DOHH2 (cell line): Measurements from ENCODE around the gene SSBP3.

ENCODE experiments used
- H3F3A ChIP-seq: fragments of 200-600 bp; sonication (generic), shearing (Covaris generic); 2 replicates; pipeline ENCODE4 v1.6.0; 2016; ENCODE audit warnings: antibody characterized with exemption, mild to moderate bottlenecking; ENCODE audit not compliant: control insufficient read depth, insufficient read depth
- H3K27ac ChIP-seq: fragments of 200-600 bp; sonication (generic); 2 replicates; pipeline ENCODE4 v1.5.1; 2014; ENCODE audit warnings: low read depth, mild to moderate bottlenecking, low read length, moderate library complexity
- H3K27me3 ChIP-seq: fragments of 200-600 bp; sonication (generic); 2 replicates; pipeline ENCODE4 v1.6.1; 2014; ENCODE audit warnings: mild to moderate bottlenecking, low read length, mixed read lengths; ENCODE audit not compliant: control insufficient read depth
- H3K36me3 ChIP-seq: fragments of 200-600 bp; sonication (generic); 2 replicates; pipeline ENCODE4 v1.6.1; 2014; ENCODE audit warnings: mild to moderate bottlenecking, low read length, moderate library complexity, mixed read lengths; ENCODE audit not compliant: control insufficient read depth
- H3K4me1 ChIP-seq: fragments of 200-600 bp; sonication (generic); 2 replicates; pipeline ENCODE4 v1.6.1; 2014; ENCODE audit warnings: mild to moderate bottlenecking, low read length, mixed read lengths; ENCODE audit not compliant: control insufficient read depth
- H3K4me2 ChIP-seq: fragments of 200-600 bp; sonication (generic); 2 replicates; pipeline ENCODE4 v1.6.0; 2014; ENCODE audit warnings: mild to moderate bottlenecking, low read length, moderate library complexity
- H3K4me3 ChIP-seq: fragments of 200-600 bp; sonication (generic); 2 replicates; pipeline ENCODE4 v1.5.1; 2014; ENCODE audit warnings: mild to moderate bottlenecking, low read length, mixed read lengths
- H3K79me2 ChIP-seq: fragments of 200-600 bp; sonication (generic); 2 replicates; pipeline ENCODE4 v1.6.1; 2014; ENCODE audit warnings: mild to moderate bottlenecking, low read length, mixed read lengths; ENCODE audit not compliant: control insufficient read depth
- H3K9me2 ChIP-seq: fragments of 200-600 bp; sonication (generic); replicated peaks from 2 replicates; pipeline ENCODE4 v1.6.1; 2014; ENCODE audit warnings: mild to moderate bottlenecking, low read length, mixed read lengths; ENCODE audit not compliant: control insufficient read depth
- H3K9me3 ChIP-seq: fragments of 200-600 bp; sonication (generic); 2 replicates; pipeline ENCODE4 v1.6.1; 2014; ENCODE audit warnings: antibody characterized with exemption, low read length, mixed read lengths; ENCODE audit not compliant: control insufficient read depth, insufficient read depth
- H4K20me1 ChIP-seq: fragments of 200-600 bp; sonication (generic); 2 replicates; pipeline ENCODE4 v1.6.0; 2014; ENCODE audit warnings: low read depth, mild to moderate bottlenecking, antibody characterized with exemption, low read length, moderate library complexity; ENCODE audit not compliant: control insufficient read depth, insufficient read depth
- CTCF ChIP-seq: fragments of 200-600 bp; sonication (generic); IDR thresholded peaks from one replicate; pipeline ENCODE4 v1.5.1; 2014; ENCODE audit warnings: antibody characterized with exemption, mild to moderate bottlenecking, low read depth, low read length; ENCODE audit not compliant: poor library complexity, severe bottlenecking
- EZH2phosphoT487 ChIP-seq: fragments of 200-600 bp; sonication (generic); IDR thresholded peaks from 2 replicates; pipeline ENCODE4 v1.6.1; 2017; ENCODE audit warnings: borderline replicate concordance, mild to moderate bottlenecking, antibody characterized with exemption, low read length, moderate library complexity, mixed read lengths

Gene SSBP3

GRCh38 chr1:54302549-54302948, 103.6 kb downstream of the SSBP3 start:
- peaks cover 15% of the 10 kb centered on the region; the same call in 1 of the 2 replicates for H4K20me1 ChIP-seq
- H3K9me3 ChIP-seq, result no peaks in the 10 kb centered on the region
- H3F3A ChIP-seq, result no peaks in the 10 kb centered on the region
- H3K4me1 ChIP-seq, result no peaks in the 10 kb centered on the region
- H3K36me3 ChIP-seq, result no peaks in the 10 kb centered on the region
- no peaks in the 10 kb centered on the region for H3K9me2 ChIP-seq
- H3K79me2 ChIP-seq, result no peaks in the 10 kb centered on the region
- no peak overlapping the region for H3K27ac ChIP-seq
- no peak overlapping the region for H3K4me2 ChIP-seq
- TF ChIP-seq CTCF, result no peak
- no peak for TF ChIP-seq EZH2phosphoT487
- no peaks in the 10 kb centered on the region for H3K27me3 ChIP-seq
- no peak overlapping the region for H3K4me3 ChIP-seq

GRCh38 chr1:54301497-54301896, 104.7 kb downstream of the SSBP3 start:
- H3K4me3 ChIP-seq, result no peak overlapping the region
- no peaks in the 10 kb centered on the region for H3K79me2 ChIP-seq
- no peaks in the 10 kb centered on the region for H3K36me3 ChIP-seq
- H3K9me3 ChIP-seq, result no peaks in the 10 kb centered on the region
- no peaks in the 10 kb centered on the region for H3F3A ChIP-seq
- H3K4me1 ChIP-seq, result no peaks in the 10 kb centered on the region
- no peak overlapping the region for H3K27ac ChIP-seq
- no peaks in the 10 kb centered on the region for H3K27me3 ChIP-seq
- no peak overlapping the region for H3K4me2 ChIP-seq
- no peaks in the 10 kb centered on the region for H3K9me2 ChIP-seq
- H4K20me1 ChIP-seq, result peaks cover 15% of the 10 kb centered on the region; the same call in 1 of the 2 replicates
- no peak for TF ChIP-seq EZH2phosphoT487
- TF ChIP-seq CTCF, result no peak

GRCh38 chr1:54300401-54300800, 105.8 kb downstream of the SSBP3 start:
- H3K27ac ChIP-seq, result no peak overlapping the region
- H3K36me3 ChIP-seq, result no peaks in the 10 kb centered on the region
- H4K20me1 ChIP-seq, result peaks cover 15% of the 10 kb centered on the region; the same call in 1 of the 2 replicates
- no peak overlapping the region for H3K4me2 ChIP-seq
- no peaks in the 10 kb centered on the region for H3F3A ChIP-seq
- no peaks in the 10 kb centered on the region for H3K27me3 ChIP-seq
- H3K79me2 ChIP-seq, result no peaks in the 10 kb centered on the region
- TF ChIP-seq CTCF (no peak), EZH2phosphoT487 (no peak)
- H3K9me3 ChIP-seq, result no peaks in the 10 kb centered on the region
- no peaks in the 10 kb centered on the region for H3K9me2 ChIP-seq
- H3K4me3 ChIP-seq, result no peak overlapping the region
- no peaks in the 10 kb centered on the region for H3K4me1 ChIP-seq
